Measurements from ENCODE around the gene KLRG1. TPM values are rescaled to one million over a fixed set of nuclear protein-coding genes. Genes with fewer than 3 reads are reported as not detected.

Gene KLRG1
- total RNA-seq, 1 donor from 2014 or later: 2.1 TPM

GRCh38 chr12:9048930-9049329 is 59.6 kb downstream of the KLRG1 start:
- no peaks in the 10 kb centered on the region for H3K36me3 Mint-ChIP-seq (ENCODE audit: low read depth, unreplicated experiment)
- DNase-seq (ENCODE audit: low spot score): no peak
- H3K27ac Mint-ChIP-seq (ENCODE audit: unreplicated experiment): no peak overlapping the region
- H3K27me3 Mint-ChIP-seq (ENCODE audit: unreplicated experiment): peaks cover 1% of the 10 kb centered on the region
- TF ChIP-seq CTCF (IDR thresholded peaks at IDR 0.05; ENCODE audit: unreplicated experiment): no peak
- H3K4me3 Mint-ChIP-seq (ENCODE audit: unreplicated experiment): no peak overlapping the region
- peaks cover 3% of the 10 kb centered on the region for H3K4me1 Mint-ChIP-seq (ENCODE audit: unreplicated experiment)
- H3K9me3 Mint-ChIP-seq (ENCODE audit: unreplicated experiment): no peaks in the 10 kb centered on the region

- Mint-ChIP-seq H3K9me3 (ENCODE audit: unreplicated experiment) (no peaks in the 10 kb centered on the region), H3K36me3 (ENCODE audit: low read depth, unreplicated experiment) (no peaks in the 10 kb centered on the region), H3K4me3 (ENCODE audit: unreplicated experiment) (no peak overlapping the region), H3K27me3 (ENCODE audit: unreplicated experiment) (peaks cover 1% of the 10 kb centered on the region), H3K4me1 (ENCODE audit: unreplicated experiment) (peaks cover 3% of the 10 kb centered on the region), H3K27ac (ENCODE audit: unreplicated experiment) (no peak overlapping the region)
- peak; percentile 40 for DNase-seq (ENCODE audit: low spot score)
- TF ChIP-seq CTCF (IDR thresholded peaks at IDR 0.05; ENCODE audit: unreplicated experiment): peak; percentile 71
Observed at GRCh38 chr12:9049520-9050133, 60.3 kb downstream of the KLRG1 start.

DNA sequence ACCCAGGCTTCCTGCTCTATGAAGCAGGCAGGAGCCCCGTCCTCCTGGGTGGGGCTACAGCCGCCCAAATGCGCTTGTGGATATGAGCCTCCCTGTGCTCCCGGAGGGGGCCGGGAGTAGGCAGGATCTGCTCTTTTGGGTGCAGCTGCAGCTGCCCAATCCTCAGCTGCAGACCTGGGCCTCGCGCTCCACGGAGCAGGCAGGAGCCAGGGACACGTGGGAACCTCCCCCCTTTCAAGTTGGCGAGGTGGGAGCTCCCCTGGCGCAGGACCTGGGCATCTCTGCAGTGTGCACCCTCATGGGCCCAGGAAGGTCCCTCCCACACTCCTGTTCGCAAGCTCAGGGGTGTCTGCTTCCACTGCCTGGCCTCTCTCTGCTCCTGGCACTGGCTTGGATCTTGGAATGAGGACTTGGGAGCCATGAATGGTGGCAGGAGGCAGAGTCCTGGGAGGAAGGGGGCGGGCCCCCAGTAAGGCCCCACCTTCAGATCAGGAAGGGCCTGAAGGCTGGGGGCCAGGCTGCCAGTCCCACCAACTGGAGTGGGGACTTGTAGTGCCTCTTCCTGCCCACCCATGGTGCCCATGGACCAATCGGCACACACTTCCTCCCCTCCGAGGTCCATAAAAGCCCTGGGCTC is 61.3 kb downstream of the KLRG1 start:
- Mint-ChIP-seq H3K9me3 (ENCODE audit: unreplicated experiment) (no peaks in the 10 kb centered on the region), H3K27me3 (ENCODE audit: unreplicated experiment) (peaks cover 1% of the 10 kb centered on the region), H3K4me1 (ENCODE audit: unreplicated experiment) (peaks cover 5% of the 10 kb centered on the region), H3K4me3 (ENCODE audit: unreplicated experiment) (no peak overlapping the region), H3K36me3 (ENCODE audit: low read depth, unreplicated experiment) (no peaks in the 10 kb centered on the region), H3K27ac (ENCODE audit: unreplicated experiment) (no peak overlapping the region)
- no peak for DNase-seq (ENCODE audit: low spot score)
- no peak for TF ChIP-seq CTCF (IDR thresholded peaks at IDR 0.05; ENCODE audit: unreplicated experiment)

GRCh38 chr12:9051158-9051550 is 61.8 kb downstream of the KLRG1 start:
- DNase-seq (ENCODE audit: low spot score): no peak
- Mint-ChIP-seq H3K9me3 (ENCODE audit: unreplicated experiment) (no peaks in the 10 kb centered on the region), H3K27me3 (ENCODE audit: unreplicated experiment) (no peaks in the 10 kb centered on the region), H3K36me3 (ENCODE audit: low read depth, unreplicated experiment) (no peaks in the 10 kb centered on the region), H3K27ac (ENCODE audit: unreplicated experiment) (no peak overlapping the region), H3K4me1 (ENCODE audit: unreplicated experiment) (peaks cover 8% of the 10 kb centered on the region), H3K4me3 (ENCODE audit: unreplicated experiment) (no peak overlapping the region)
- TF ChIP-seq CTCF (IDR thresholded peaks at IDR 0.05; ENCODE audit: unreplicated experiment): no peak

GRCh38 chr12:9052610-9053009 is 63.3 kb downstream of the KLRG1 start:
- DNase-seq (ENCODE audit: low spot score): no peak
- no peak overlapping the region for H3K27ac Mint-ChIP-seq (ENCODE audit: unreplicated experiment)
- H3K27me3 Mint-ChIP-seq (ENCODE audit: unreplicated experiment): no peaks in the 10 kb centered on the region
- no peaks in the 10 kb centered on the region for H3K9me3 Mint-ChIP-seq (ENCODE audit: unreplicated experiment)
- no peak overlapping the region for H3K4me3 Mint-ChIP-seq (ENCODE audit: unreplicated experiment)
- no peaks in the 10 kb centered on the region for H3K36me3 Mint-ChIP-seq (ENCODE audit: low read depth, unreplicated experiment)
- peaks cover 8% of the 10 kb centered on the region for H3K4me1 Mint-ChIP-seq (ENCODE audit: unreplicated experiment)
- no peak for TF ChIP-seq CTCF (IDR thresholded peaks at IDR 0.05; ENCODE audit: unreplicated experiment)

Data from endothelial cell (in vitro differentiated cells).